Stimulated activated CD4-positive, alpha-beta T cell treated with anti-CD3 and anti-CD28 coated beads, Interleukin-12 subunit alpha, Interleukin-12 subunit beta, amount 100 ng/mL, for 4 hours (primary cell): ENCODE data around the gene HOXC13.

ENCODE experiments used
- DNase-seq: peaks from one replicate; pipeline ENCODE4 v3.0.0-alpha.2; 2020

Gene HOXC13

DNA sequence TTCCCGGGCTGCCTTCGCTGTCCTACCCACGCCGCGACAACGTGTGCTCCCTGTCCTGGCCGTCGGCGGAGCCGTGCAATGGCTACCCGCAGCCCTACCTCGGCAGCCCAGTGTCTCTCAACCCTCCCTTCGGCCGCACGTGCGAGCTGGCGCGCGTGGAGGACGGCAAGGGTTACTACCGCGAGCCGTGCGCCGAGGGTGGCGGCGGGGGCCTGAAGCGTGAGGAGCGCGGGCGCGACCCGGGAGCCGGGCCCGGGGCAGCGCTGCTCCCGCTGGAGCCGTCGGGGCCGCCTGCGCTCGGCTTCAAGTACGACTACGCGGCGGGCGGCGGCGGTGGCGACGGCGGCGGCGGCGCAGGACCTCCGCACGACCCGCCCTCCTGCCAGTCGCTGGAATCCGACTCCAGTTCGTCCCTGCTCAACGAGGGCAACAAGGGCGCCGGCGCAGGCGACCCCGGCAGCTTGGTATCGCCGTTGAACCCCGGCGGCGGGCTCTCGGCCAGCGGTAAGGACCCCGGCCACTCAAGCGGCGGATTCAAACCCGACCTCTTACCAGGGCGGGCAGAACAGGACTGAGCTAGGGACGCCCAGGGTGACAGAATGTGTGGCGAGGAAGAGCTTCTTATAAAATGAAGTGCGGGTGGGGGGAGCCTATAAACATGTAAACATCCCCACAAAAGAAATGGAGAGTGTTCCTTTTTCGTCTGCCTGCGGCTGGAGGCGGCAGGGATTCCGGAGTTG, 16.6 kb downstream of the HOXC13 start:
- no peak for DNase-seq

DNA sequence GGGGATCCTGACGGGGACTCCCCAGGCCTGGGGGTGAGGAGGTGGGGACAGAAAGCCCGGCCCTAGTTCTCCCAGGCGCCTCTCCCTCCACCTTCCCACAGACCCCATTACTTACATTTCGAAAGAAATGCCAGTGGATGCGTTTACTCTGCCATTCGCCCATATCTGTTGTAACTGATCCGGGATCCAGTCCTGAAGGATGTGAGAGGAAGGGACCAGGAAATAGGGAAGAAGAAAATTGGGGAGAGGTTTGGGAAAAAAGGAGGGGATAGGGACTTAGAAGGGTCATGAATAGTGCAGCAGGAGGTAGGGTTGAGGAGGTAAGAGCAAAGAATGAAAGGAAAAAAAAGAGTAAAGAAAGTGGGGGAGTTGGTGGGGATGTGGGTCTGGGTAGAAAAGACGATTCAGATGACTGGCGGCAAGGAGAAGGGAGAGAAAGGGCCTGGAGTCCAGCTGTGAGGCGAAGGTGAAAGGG, 17.2 kb downstream of the HOXC13 start:
- no peak for DNase-seq

DNA sequence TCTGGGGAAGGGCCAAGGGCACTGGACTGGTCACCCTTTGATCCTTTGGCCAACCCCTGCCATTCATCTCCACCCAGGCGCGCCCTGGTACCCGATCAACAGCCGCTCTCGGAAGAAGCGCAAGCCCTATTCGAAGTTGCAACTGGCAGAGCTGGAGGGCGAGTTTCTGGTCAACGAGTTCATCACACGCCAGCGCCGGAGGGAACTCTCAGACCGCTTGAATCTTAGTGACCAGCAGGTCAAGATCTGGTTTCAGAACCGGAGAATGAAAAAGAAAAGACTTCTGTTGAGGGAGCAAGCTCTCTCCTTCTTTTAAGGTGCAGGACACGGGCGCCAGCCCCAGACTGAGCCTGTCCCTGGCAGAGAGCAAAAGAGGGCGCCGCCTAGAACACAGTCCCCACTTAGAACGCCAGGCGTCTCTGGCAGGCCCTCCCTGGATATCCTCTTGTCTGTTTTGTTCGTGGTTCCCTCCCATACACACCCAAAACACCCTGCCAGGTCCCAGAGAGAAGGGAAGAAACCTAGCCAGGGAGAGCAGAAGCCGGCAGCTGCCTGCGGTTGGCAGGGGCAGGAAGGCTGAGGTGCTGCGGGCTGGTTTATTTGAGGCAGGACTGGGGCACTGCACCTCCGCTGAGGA, 17.7 kb downstream of the HOXC13 start:
- no peak for DNase-seq

DNA sequence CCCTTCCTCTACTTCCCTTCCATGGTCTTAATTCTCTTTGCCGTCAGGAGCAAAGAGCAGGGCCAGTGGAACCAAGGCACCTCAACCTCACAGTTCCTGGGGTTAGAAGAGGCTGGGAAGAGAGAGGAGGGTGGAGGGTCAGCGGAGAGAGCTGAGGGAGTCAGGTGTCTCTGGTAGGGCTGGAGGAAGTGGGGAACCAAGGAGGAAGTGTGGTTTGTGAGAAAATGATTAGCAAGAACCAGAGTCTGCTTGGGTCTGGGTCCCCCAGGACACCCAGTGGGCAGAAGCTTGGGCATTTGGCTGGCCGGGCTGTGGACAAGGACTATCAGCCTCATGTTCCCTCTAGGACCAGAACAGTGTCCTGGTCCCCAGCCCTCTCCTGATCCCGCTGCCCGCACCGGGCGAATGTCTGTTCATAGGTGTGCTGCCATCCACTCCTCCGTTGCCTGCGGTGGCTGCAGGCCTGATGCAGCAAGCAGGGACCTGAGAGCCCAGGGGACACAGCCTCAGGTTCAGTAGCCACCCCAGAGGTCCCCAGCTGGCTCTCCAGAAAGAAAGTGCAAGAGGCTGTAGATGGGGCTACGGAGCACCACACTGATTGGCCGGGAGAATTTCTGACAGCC, 18.4 kb downstream of the HOXC13 start:
- no peak for DNase-seq

DNA sequence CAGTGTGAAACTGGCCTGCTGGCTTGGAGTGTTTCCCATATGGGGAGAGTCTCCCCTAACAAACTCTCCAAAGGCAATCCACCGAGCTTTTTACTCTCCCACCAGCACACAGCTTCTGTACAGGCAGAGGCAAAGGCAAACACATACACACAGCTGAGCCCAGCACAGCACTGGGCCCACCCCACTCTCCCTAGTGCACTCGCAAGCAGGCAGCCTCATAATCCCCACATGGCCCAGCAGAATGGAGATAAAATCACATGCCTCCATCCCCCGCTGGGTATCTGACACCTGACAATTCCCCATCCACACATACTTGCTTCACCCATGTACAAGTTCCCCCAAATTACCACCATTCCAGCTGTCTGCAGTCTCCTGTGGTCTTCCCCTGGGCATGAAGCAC, 19.5 kb downstream of the HOXC13 start:
- no peak for DNase-seq

DNA sequence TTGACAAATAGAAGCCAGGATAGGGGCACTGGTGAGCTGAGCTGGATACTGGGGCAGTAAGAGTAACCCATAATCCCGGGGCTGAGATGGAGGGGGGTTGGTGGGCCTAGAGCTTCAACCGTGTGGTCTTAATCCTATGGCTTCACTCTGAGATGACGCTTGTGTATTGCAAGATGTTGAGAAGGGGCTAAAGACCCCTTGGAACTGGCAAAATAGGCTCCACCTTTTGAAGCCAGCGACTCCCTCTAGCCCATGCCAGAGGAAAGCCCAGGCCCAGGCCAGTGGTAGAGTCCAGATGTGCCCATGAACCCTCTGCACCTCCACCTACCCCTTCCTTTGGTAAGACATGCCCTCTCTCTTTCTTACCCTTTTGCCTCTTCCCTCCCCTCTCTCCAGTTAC, 20.7 kb downstream of the HOXC13 start:
- DNase-seq: no peak

DNA sequence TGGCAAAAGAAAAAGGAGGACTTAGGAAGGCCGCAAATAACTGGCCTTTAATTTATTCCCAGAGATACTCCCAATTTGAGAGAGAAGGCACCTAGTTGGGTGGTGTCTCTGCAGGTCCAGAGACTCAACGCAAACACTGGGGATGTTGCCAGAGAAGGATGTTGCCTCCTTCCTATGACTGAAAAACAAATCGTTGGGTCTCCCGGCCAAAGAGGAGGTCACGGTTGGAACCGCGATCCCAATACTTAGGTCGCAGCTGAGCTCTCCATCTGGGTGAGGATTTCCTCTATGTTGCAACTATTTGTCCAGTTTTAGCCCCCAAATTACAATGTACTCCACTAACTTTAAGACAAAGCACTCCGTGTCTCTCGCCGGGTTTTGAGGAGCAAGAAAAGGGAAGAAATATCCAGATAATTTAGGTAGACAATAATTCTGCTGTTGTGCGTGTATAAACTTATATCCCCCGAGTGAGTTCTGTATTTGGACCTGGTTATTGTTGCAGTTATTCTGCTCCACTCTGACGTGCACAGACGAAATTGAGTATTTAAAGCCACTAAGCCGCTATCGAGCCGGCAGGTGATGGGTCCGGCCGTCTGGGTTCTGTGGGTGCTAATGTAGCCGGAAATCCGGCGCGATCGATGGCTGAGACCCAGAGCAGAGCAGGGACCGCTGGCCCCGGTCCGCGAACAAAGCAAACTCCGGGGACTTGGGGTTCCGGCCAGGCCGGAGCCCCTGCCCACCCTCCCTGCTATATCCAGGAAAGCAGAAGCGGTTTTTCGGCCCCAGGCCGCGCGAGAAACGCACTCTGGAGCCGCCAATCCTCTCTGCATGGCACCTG, 21.8 kb downstream of the HOXC13 start:
- DNase-seq: no peak

DNA sequence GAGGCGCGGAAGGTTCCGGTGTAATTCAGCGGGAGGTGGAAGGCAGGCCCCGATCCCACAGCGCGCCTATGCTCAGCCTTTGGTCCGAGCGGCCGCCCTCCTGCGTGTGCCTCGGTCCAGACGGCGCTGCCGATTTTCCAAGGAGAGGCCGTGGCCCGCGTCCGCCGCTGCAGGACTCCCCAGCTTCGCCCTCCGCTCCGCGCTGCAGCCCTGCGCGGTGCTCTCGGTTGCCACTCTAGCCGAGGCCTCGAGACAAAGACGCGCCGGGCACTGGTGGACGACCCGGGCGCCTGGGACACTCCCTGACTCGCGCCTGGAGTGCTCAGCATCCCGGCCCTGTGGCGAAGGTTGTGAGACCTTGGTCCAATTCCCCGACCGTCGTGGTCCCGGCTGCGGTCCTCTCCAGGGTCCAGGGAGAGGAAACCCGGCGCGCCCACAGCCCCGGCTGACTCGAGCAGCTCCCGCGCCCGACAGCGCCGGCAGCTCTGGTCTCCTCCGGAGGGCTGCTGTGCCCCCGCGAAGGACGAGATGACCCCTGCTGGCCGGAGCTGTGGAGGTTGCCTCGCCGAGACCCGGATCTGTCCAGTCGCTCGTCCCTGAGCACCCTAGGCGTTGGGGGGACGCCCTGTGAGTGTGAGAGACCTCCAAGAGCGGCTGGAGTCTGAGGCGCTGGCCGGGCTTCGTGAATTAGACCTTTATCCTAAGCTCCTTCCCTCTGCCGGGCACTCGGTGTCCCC, 22.6 kb downstream of the HOXC13 start:
- no peak for DNase-seq

DNA sequence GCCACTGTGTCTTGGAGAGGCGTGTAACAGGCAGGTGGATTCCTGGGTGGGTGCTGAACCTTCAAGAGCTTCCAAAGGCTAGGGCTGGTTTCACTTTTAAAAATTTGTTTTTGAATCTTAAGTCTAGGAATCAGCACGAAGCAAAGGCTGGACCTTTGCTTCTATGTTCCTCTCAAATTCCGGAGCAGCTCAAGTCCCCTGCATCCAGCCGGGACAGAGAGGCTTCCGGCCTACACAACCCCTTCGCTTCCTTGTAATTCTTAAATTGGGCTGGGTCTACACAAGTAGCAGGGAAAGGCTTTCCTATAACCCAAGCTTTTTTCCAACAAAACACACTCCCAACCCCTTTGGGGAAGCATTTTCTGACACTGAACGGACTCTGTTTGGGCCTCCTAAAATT, 24.4 kb downstream of the HOXC13 start:
- DNase-seq: no peak

DNA sequence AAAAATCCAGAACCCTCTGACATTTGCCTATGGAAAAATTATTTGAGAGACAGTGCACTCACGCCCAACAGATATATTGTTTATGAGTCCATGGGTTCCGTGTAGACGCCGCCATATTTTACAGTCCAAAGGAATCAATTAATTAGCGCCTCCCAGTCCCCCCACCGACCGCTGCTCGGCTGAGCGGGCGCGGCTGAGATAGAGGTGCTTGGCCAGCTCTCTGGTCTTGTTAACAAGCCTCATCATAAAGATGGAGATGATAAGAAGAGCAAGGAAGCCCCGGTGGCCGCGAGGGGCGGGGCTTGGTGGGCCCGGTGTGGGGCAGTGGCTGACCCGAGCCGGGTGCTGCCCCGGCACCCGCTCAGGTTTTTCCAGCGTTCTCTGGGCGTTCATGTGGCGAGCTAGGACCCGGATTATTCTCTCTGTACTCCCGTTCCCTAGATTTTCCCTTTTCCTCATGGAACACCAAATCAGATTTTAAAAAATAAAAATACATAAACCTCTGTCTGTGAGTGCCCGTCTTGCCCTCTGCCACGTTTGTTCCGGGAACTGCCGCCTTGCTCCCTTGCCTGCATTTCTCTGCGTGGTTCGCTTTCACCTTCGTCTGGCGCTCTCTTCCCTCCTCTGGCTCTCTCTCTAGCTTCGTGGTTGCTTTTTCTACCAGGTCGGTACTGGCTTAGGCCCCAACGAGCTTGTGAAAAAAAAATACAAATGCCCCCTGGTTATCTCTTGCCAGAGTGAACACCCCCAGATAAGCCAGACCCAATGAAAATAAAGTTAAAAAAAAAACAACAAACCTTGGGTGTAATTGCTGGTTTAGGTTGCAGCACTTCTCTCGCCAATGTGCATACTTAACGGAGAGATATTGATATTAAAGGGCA, 25.0 kb downstream of the HOXC13 start:
- no peak for DNase-seq

DNA sequence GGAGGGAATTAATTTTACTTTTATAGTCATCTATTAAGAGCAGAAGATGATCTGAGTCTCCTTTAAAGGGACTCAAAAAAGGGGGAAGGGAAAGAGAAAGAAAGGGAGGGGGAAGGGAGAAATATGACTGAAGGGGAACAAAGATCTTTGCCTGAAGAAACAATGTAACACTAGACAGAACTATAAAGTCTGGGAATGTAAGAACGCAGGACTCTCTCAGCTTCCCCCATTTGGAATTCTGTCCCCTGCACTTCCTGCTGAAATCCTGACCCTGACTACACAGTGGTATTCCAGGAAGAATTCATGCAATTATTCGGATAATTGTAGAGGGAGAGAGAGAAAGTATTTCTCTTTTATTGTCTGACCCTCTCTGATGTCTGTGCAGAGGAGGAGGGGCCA, 25.7 kb downstream of the HOXC13 start:
- DNase-seq: no peak

DNA sequence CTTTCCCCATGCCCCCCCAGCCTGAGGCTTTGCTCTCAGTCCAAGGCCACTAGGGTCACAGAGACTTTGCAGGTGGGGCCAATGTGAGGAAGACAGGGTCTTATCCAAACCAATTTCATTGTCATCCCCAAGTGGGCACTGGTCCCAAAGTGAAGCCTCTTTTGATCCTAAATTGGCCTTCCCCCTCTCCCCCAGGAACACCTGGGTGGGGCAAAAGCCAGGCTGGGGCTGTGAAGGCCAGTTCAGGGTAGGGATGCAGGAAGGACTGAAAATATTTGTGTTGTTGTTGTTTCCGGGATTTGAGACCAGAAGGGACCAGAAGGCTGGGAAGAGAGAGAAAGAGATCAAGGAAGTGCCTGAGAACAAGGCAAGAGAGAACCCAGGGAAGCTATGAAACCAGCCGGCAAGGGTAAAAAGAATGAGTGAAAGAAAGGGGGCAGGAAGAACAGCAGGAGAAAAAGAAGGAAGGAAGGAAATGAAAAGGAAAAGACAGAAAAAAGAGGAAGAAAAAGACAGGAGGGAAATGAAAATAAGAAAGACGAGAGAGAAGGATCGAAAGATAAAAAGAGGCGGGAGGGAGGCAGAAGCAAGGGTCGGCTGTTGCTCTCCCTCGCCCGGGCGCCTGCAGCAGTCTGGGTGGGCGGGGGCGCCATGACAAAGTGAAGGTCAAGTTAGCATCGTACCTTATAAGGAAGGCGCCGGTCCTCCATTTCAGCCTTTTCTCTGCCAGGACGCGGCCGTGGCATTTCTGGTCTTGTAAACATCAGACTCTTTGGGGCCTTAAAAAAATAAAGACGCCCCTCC, 26.9 kb downstream of the HOXC13 start:
- DNase-seq: no peak

DNA sequence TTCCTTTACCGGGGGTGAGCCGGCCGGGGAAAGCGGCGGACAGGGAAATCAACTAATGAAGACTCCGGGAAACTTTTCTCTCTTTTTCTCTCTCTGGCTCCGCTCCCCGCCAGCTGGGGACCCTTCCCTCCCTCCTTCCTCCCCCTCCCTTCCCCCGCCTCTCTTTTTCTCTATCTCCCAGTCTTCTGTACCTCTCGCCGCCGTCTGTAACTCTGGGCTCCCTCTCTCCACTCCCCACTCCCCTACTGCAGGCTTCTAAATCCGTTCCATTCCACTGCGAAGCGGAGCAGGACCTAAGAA, 27.4 kb downstream of the HOXC13 start:
- DNase-seq: no peak

DNA sequence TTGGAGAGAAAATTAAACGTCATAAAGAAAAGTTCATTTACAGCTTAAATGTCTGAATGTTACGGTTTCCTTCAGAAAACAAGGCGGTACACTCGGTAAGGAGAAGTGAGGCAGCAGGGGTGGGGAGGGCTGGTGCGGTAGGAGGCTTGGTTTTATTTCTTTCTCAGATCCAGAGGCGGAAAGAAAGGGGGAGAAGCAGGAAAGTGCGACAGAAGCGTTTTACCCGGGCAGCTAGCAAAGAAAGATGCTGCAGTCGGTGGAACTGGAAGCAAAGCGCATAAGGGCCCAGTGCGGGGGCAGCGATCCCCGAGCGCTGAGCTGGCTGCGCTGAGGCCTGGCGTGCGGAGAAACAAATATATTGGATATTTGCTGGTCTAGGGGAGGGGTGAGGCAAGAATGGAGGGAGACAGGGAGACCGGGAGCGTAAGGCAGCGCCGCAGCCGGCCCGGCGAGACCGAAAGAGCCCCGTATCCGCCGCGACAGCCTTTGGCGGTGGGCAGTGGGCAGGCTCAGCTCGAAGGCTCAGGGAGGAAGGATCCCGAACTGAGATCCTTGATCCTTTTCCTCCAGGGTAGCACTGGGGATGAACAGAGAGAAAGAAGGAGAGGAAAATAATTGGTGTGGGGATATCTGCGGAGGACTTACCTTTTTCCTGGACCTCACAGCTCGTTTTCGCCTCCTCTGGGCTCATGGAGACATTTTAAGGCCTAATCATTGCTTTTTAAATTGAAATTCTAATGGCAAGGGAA, 27.9 kb downstream of the HOXC13 start:
- DNase-seq: no peak

DNA sequence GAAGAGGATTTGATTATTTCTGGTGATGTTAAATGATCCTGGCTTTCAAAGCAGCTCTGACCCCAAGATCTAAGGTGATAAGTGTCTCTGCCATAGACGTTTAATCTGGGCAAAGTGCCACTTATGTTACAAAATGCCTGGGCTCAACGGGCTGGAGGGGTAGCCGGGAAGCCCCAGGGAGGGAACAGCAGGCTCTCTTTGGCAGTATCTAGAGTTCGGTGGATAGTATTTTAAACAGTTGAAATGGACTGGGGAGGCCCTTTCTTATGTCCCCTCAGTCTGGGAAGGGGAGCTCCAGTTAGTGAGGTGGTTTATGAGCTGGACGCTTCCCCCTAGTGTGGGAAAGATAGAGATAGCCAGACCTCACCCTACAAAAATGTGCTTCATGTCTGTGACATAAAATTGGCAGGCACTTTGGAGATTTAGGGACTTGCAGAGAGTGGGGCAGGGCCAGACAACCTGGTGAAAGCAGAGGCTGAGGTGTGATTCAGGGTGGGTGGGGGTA, 28.8 kb downstream of the HOXC13 start:
- DNase-seq: no peak

DNA sequence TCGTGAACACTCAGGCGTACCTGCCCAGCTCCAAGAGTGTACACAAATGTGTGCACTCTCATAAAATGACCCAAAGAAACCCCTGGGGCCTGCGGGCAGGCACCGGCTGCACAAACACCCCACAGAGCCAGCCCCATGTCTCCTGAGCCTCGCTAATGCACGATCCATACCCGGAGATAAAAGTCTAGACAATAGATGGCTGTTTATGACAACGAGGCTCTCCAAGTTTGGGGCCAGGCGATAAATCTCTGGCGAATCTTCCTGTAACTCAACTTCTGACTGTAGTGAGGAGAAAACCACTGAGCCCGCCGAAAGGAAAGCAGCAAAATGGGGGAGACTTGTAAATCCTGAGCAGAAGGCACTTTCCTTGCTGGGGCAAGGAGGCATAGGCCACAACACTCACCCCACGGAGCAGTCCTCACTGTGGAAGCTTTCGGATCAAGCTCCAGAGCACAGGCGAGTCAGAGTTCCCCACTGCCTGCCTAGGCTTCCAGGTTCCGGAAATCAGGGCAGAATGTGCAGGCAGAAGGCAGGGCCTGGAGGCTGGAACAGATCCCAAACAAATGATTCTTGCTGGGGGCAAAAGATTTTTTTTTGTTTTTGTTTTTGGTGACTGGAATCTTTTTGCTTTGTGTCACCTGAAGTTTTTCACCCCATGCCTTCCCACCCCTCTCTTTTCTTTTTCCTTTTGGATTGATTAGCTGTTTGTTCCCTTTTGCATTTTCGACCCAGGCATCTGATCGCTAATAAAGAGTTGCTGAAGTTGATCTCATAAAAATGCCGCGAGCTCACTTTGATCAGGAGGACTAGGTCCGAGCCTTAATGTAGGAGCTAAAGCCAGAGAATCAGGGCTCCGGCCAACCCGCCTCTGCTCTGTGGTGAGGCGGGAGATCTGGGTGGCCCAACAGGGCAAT, 29.8 kb downstream of the HOXC13 start:
- no peak for DNase-seq

DNA sequence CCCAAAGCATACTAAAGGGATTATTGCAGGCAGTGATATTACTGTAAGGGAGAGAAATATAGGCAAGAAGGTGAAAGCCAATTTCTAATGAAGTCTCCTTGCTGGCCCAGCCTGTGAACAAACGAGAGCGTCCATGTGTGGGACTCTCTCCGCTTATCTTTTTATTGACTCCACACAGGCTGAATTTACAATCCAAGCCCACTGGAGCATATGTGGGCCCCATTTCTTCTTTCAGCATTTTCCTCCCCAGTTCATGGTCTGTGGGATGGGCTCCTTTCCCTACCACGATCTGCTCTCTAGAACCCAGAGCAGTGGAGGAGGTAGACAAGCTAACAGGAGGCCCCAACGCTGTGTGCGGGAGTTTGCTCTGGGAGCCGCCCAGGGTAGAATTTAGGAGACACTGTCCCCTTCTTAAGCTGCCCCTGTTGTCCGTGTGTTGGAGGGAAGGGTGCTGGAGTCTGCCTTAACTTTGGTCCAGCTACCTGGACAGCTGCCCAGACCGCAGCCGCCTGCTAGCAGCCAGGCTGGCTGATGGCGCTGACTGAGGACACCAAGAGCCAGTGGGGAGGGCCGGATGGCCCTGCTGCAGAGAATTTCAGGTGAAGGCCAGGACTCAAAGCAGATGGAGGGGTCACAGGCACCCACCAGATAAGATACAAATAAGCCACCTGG, 31.1 kb downstream of the HOXC13 start:
- DNase-seq: no peak

DNA sequence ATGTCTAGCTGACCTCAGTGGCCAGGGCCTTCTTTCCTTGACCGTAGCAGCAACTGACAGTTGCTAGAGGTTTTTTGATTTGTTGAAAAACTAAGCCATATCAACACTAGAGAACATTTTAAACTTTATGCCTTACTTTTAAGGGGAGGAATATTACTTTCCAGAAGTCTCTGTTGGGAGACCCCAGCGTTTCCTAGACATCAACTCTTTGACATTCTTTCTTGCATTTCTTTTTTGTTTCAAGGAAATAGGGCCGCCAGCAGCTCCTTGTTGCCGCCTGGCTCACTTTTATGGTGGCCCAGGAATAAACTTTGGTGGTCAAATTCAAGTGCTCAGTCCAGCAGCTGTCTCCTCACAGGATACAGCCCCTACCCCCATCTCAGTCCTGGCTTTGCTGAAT, 31.8 kb downstream of the HOXC13 start:
- DNase-seq: no peak
